ENCODE measurements around the gene JPH2.
A peak's percentile ranks its signal among the peaks of the same experiment; 100 is the strongest.

The JPH2 gene

GRCh38 chr20:44210406-44211176 lies 23.6 kb upstream of the JPH2 start, which contains the start of gene OSER1:
Gene OSER1, minus strand, starts transcription at chr20:44210771. Its CDS starts 3,814 bp downstream, at chr20:44206957.
- no peaks in the 10 kb centered on the region for H3K9me3 ChIP-seq (replicated peaks; ENCODE audit: low read length)
- H3K9ac ChIP-seq (ENCODE audit: low read depth, low read length), result peak within 1 kb of the TSS; percentile 95
- H3K4me1 ChIP-seq (ENCODE audit: control insufficient read depth, insufficient read depth, low read length), result peaks cover 32% of the 10 kb centered on the region
- H3K4me2 ChIP-seq (ENCODE audit: low read length), result peak within 1 kb of the TSS; percentile 90
- H3K36me3 ChIP-seq (ENCODE audit: insufficient read depth, low read length), result peaks cover 7% of the 10 kb centered on the region
- no peaks in the 10 kb centered on the region for H3K27me3 ChIP-seq (ENCODE audit: control insufficient read depth, insufficient read depth, low read length)
- peak within 1 kb of the TSS; percentile 88 for H3K4me3 ChIP-seq (ENCODE audit: low read length)

DNA sequence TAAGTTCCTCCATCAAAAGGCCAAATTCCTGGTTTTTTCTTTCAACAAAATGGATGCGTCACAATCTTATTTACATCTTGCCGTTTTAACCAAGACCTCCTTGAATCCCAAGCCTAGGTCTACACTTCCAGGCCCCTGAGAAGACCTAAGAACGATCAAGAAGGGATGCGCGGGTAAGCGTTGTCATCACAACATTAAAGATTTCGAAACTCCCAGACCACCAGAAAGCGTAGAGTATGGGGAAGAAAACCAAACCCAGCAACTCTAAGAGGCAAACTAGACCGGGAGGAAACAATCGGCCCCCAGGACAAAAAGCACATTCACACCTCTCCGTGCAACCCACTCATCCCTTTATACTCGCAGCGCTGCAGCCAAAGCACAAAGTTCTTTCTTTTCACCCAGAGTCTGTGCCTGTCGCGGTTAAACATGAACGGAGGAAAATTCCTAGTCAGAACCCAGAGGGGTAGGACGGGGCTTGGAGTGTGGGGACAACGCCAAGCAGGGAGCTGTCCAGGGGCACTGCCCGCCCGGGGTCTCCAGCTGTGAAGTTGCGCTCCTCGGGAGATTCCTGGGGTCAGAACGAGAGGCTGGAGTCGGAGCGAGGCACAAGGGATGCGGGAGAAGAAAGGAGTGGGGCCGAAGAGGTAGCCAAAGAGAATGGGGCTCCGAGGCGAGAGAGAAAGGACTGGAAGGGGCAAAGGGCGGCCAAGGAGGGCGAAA lies 22.9 kb upstream of the JPH2 start:
- H3K9me3 ChIP-seq (replicated peaks; ENCODE audit: low read length), result no peaks in the 10 kb centered on the region
- H3K4me2 ChIP-seq (ENCODE audit: low read length), result peak overlapping the region; percentile 90
- H3K36me3 ChIP-seq (ENCODE audit: insufficient read depth, low read length), result peaks cover 13% of the 10 kb centered on the region
- peak overlapping the region; percentile 88 for H3K4me3 ChIP-seq (ENCODE audit: low read length)
- peak overlapping the region; percentile 95 for H3K9ac ChIP-seq (ENCODE audit: low read depth, low read length)
- peaks cover 34% of the 10 kb centered on the region for H3K4me1 ChIP-seq (ENCODE audit: control insufficient read depth, insufficient read depth, low read length)
- no peaks in the 10 kb centered on the region for H3K27me3 ChIP-seq (ENCODE audit: control insufficient read depth, insufficient read depth, low read length)

GRCh38 chr20:44208770-44209169 lies 21.8 kb upstream of the JPH2 start:
- peak overlapping the region; percentile 95 for H3K9ac ChIP-seq (ENCODE audit: low read depth, low read length)

DNA sequence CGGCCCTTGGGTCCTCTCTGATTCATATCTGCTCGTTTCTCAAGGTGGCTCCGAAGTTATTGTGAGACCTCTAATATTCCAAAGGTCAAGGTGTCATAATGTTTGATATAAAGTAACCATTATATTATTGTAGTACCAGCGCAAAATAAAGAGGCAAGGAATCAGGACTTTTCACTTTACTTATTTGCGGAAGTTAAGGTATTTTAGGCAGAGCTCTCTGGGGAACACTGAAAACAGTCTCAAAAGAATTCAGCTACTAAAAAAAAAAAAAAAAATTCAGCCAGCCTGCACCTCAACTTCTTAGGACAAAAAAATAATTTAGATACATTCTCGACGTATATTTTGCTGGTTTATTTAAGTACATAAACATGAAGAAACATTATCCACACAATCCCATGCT lies 21.2 kb upstream of the JPH2 start:
- Histone ChIP-seq H3K9me3 (replicated peaks; ENCODE audit: low read length) (no peaks in the 10 kb centered on the region), H3K4me2 (ENCODE audit: low read length) (peak overlapping the region; percentile 90), H3K27me3 (ENCODE audit: control insufficient read depth, insufficient read depth, low read length) (no peaks in the 10 kb centered on the region), H3K9ac (ENCODE audit: low read depth, low read length) (peak overlapping the region; percentile 95), H3K36me3 (ENCODE audit: insufficient read depth, low read length) (peaks cover 15% of the 10 kb centered on the region), H3K4me3 (ENCODE audit: low read length) (peak overlapping the region; percentile 88), H3K4me1 (ENCODE audit: control insufficient read depth, insufficient read depth, low read length) (peaks cover 48% of the 10 kb centered on the region)

More at GRCh38 chr20:44208770-44209169, 21.8 kb upstream of the JPH2 start:
- H3K27me3 ChIP-seq (ENCODE audit: control insufficient read depth, insufficient read depth, low read length), result no peaks in the 10 kb centered on the region
- H3K36me3 ChIP-seq (ENCODE audit: insufficient read depth, low read length), result peaks cover 15% of the 10 kb centered on the region
- peak overlapping the region; percentile 90 for H3K4me2 ChIP-seq (ENCODE audit: low read length)
- H3K4me1 ChIP-seq (ENCODE audit: control insufficient read depth, insufficient read depth, low read length), result peaks cover 42% of the 10 kb centered on the region
- no peaks in the 10 kb centered on the region for H3K9me3 ChIP-seq (replicated peaks; ENCODE audit: low read length)
- H3K4me3 ChIP-seq (ENCODE audit: low read length), result peak overlapping the region; percentile 88

GRCh38 chr20:44207126-44207723 lies 20.2 kb upstream of the JPH2 start:
- Histone ChIP-seq H3K36me3 (ENCODE audit: insufficient read depth, low read length) (peaks cover 22% of the 10 kb centered on the region), H3K27me3 (ENCODE audit: control insufficient read depth, insufficient read depth, low read length) (no peaks in the 10 kb centered on the region), H3K4me2 (ENCODE audit: low read length) (peak overlapping the region; percentile 43), H3K9me3 (replicated peaks; ENCODE audit: low read length) (no peaks in the 10 kb centered on the region), H3K9ac (ENCODE audit: low read depth, low read length) (peak overlapping the region; percentile 5), H3K4me3 (ENCODE audit: low read length) (no peak overlapping the region), H3K4me1 (ENCODE audit: control insufficient read depth, insufficient read depth, low read length) (peaks cover 53% of the 10 kb centered on the region)

GRCh38 chr20:44206132-44206531 lies 19.1 kb upstream of the JPH2 start:
- Histone ChIP-seq H3K4me2 (ENCODE audit: low read length) (no peak overlapping the region), H3K9ac (ENCODE audit: low read depth, low read length) (no peak overlapping the region), H3K36me3 (ENCODE audit: insufficient read depth, low read length) (peaks cover 33% of the 10 kb centered on the region), H3K4me1 (ENCODE audit: control insufficient read depth, insufficient read depth, low read length) (peaks cover 45% of the 10 kb centered on the region), H3K4me3 (ENCODE audit: low read length) (no peak overlapping the region), H3K27me3 (ENCODE audit: control insufficient read depth, insufficient read depth, low read length) (no peaks in the 10 kb centered on the region), H3K9me3 (replicated peaks; ENCODE audit: low read length) (no peaks in the 10 kb centered on the region)

DNA sequence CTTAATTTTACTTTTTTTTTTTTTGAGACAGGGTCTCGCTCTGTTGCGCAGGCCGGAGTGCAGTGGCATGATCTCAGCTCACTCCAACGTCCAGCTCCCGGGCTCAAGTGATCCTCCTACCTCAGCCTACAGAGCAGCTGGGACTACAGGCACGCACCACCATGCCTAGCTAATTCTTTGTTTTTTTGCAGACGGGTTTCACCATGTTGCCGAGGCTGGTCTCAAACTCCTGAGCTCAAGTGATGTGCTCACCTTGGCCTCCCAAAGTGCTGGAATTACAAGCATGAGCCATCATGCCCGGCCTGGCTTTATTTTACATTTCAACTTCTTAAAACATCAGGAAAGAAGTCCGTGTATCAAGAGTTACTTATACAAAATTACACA lies 17.8 kb upstream of the JPH2 start:
- Histone ChIP-seq H3K9me3 (replicated peaks; ENCODE audit: low read length) (no peaks in the 10 kb centered on the region), H3K4me3 (ENCODE audit: low read length) (no peak overlapping the region), H3K9ac (ENCODE audit: low read depth, low read length) (peak overlapping the region; percentile 44), H3K27me3 (ENCODE audit: control insufficient read depth, insufficient read depth, low read length) (no peaks in the 10 kb centered on the region), H3K4me2 (ENCODE audit: low read length) (peak overlapping the region; percentile 71), H3K4me1 (ENCODE audit: control insufficient read depth, insufficient read depth, low read length) (peaks cover 53% of the 10 kb centered on the region), H3K36me3 (ENCODE audit: insufficient read depth, low read length) (peaks cover 45% of the 10 kb centered on the region)

DNA sequence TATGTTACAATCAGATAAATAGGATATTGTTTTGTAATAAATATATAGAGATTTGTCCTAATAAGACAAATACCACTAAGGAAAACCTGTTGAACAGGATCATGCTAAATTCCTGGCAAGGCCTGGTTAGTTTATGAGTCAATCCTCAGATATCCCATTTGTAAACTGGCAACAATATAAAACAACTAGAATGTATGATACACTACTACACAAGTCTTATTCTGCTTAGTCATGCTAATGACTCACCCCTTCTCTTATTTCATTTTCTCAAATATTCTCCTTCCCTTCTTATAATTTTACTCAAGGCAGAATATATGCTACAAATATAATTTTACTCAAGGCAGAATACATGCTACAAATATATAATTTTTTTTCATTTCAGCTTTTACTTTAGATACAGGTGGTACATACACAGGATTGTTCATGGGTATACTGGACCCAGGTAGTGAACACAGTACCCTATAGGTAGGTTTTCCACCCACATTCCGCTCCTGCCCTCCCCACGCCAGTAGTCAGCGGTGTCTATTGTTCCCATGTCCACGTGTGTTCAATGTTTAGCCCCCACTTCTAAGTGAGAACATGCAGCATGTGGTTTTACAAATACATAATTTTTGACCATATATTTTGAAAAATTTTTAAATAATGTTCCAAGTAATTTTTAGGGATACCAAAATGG lies 17.3 kb upstream of the JPH2 start:
- H3K4me3 ChIP-seq (ENCODE audit: low read length), result peak overlapping the region; percentile 42
- no peaks in the 10 kb centered on the region for H3K27me3 ChIP-seq (ENCODE audit: control insufficient read depth, insufficient read depth, low read length)
- H3K9me3 ChIP-seq (replicated peaks; ENCODE audit: low read length), result no peaks in the 10 kb centered on the region
- H3K4me2 ChIP-seq (ENCODE audit: low read length), result peak overlapping the region; percentile 71
- peaks cover 50% of the 10 kb centered on the region for H3K36me3 ChIP-seq (ENCODE audit: insufficient read depth, low read length)
- H3K4me1 ChIP-seq (ENCODE audit: control insufficient read depth, insufficient read depth, low read length), result peaks cover 53% of the 10 kb centered on the region
- H3K9ac ChIP-seq (ENCODE audit: low read depth, low read length), result peak overlapping the region; percentile 44

DNA sequence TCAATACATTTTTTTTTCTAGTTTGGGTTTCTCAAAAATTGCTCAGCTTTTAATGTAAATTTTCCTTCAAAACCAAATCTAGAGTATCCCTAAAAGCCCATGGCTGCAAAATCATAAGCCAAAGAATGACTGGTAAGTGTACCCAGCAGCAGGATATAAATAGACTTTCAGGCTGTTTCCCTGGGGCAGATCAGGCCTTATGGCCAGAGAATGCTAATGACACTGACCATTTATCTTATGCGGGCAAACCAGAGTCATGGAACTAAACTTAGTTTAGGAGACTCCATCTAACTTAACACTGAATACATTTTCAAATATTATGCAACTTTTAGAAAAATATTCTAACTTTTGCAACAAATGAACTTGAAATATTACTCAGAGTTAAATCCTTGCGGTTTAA lies 16.2 kb upstream of the JPH2 start:
- no peak overlapping the region for H3K9ac ChIP-seq (ENCODE audit: low read depth, low read length)
- no peaks in the 10 kb centered on the region for H3K9me3 ChIP-seq (replicated peaks; ENCODE audit: low read length)
- no peak overlapping the region for H3K4me2 ChIP-seq (ENCODE audit: low read length)
- peaks cover 57% of the 10 kb centered on the region for H3K36me3 ChIP-seq (ENCODE audit: insufficient read depth, low read length)
- no peak overlapping the region for H3K4me3 ChIP-seq (ENCODE audit: low read length)
- no peaks in the 10 kb centered on the region for H3K27me3 ChIP-seq (ENCODE audit: control insufficient read depth, insufficient read depth, low read length)
- H3K4me1 ChIP-seq (ENCODE audit: control insufficient read depth, insufficient read depth, low read length), result peaks cover 45% of the 10 kb centered on the region

GRCh38 chr20:44200983-44201382 lies 14.0 kb upstream of the JPH2 start:
- H3K9ac ChIP-seq (ENCODE audit: low read depth, low read length), result no peak overlapping the region
- peaks cover 30% of the 10 kb centered on the region for H3K4me1 ChIP-seq (ENCODE audit: control insufficient read depth, insufficient read depth, low read length)
- H3K4me3 ChIP-seq (ENCODE audit: low read length), result no peak overlapping the region
- H3K36me3 ChIP-seq (ENCODE audit: insufficient read depth, low read length), result peaks cover 73% of the 10 kb centered on the region
- no peaks in the 10 kb centered on the region for H3K9me3 ChIP-seq (replicated peaks; ENCODE audit: low read length)
- H3K27me3 ChIP-seq (ENCODE audit: control insufficient read depth, insufficient read depth, low read length), result no peaks in the 10 kb centered on the region
- no peak overlapping the region for H3K4me2 ChIP-seq (ENCODE audit: low read length)

GRCh38 chr20:44200371-44200770 lies 13.4 kb upstream of the JPH2 start:
- Histone ChIP-seq H3K4me1 (ENCODE audit: control insufficient read depth, insufficient read depth, low read length) (peaks cover 30% of the 10 kb centered on the region), H3K4me3 (ENCODE audit: low read length) (no peak overlapping the region), H3K9me3 (replicated peaks; ENCODE audit: low read length) (no peaks in the 10 kb centered on the region), H3K27me3 (ENCODE audit: control insufficient read depth, insufficient read depth, low read length) (no peaks in the 10 kb centered on the region), H3K9ac (ENCODE audit: low read depth, low read length) (no peak overlapping the region), H3K36me3 (ENCODE audit: insufficient read depth, low read length) (peaks cover 70% of the 10 kb centered on the region), H3K4me2 (ENCODE audit: low read length) (no peak overlapping the region)
